ENCODE data around the gene LSM4. TPM values are rescaled to one million over a fixed set of nuclear protein-coding genes. Genes with fewer than 3 reads are reported as not detected.
A peak's percentile ranks its signal among the peaks of the same experiment; 100 is the strongest.

Gene LSM4
- total RNA-seq, 2 experiments from 2014 or later = 40.2 to 47.4 TPM

GRCh38 chr19:18287836-18288772, 34.8 kb downstream of the LSM4 start:
- intact Hi-C loops (cut with DNase I, micrococcal nuclease) = no loop called here
- Mint-ChIP-seq H3K36me3 (ENCODE audit: low read depth) (no peaks in the 10 kb centered on the region), H3K27me3 (no peaks in the 10 kb centered on the region), H3K4me3 (no peak overlapping the region), H3K4me1 (ENCODE audit: low read depth) (peaks cover 57% of the 10 kb centered on the region), H3K27ac (no peak overlapping the region), H3K9me3 (no peaks in the 10 kb centered on the region)
- ChIA-PET POLR2A (interaction anchor here (6.6 to 18.2 kb wide), 2 partner anchors 7 to 28 kb away, joined by 327 to 761 read pairs; partner anchors contain the start of genes JUND and LSM4), CTCF (interaction anchor here (2.8 kb wide), 1 partner anchor 9 kb away, joined by 18 read pairs; no protein-coding TSS in a partner anchor)
- no peak for TF ChIP-seq CTCF (IDR thresholded peaks at IDR 0.05)
- no peak overlapping the region for H3K4me3 ChIP-seq (ENCODE audit: low read length)
- no peak for ATAC-seq (ENCODE audit: poor library complexity)
- no peak for DNase-seq
- H3K27me3 ChIP-seq (ENCODE audit: control insufficient read depth in 1 of 2, insufficient read depth in 2 of 2, low read length in 2 of 2) = no peaks in the 10 kb centered on the region
- H3K9me3 ChIP-seq (ENCODE audit: control insufficient read depth in 1 of 2, insufficient read depth in 1 of 2, low read length in 2 of 2) = no peaks in the 10 kb centered on the region
- H3K4me1 ChIP-seq (ENCODE audit: insufficient read depth, low read length) = peaks cover 66% of the 10 kb centered on the region
- H3K27ac ChIP-seq (ENCODE audit: low read depth in 1 of 2, low read length in 2 of 2) = no peak overlapping the region
- H3K36me3 ChIP-seq (ENCODE audit: insufficient read depth, low read length) = no peaks in the 10 kb centered on the region

- Mint-ChIP-seq H3K4me3 (no peak overlapping the region), H3K9me3 (no peaks in the 10 kb centered on the region), H3K4me1 (ENCODE audit: low read depth) (peaks cover 63% of the 10 kb centered on the region), H3K36me3 (ENCODE audit: low read depth) (no peaks in the 10 kb centered on the region), H3K27ac (peak overlapping the region; percentile 84), H3K27me3 (no peaks in the 10 kb centered on the region)
- ChIA-PET POLR2A (interaction anchor here (1.6 to 18.2 kb wide), 2 partner anchors 18 to 29 kb away, joined by 6 to 761 read pairs; partner anchors contain the start of gene LSM4), CTCF (no interaction called here)
- no peaks in the 10 kb centered on the region for H3K9me3 ChIP-seq (ENCODE audit: control insufficient read depth in 1 of 2, insufficient read depth in 1 of 2, low read length in 2 of 2)
- no peak for ATAC-seq (ENCODE audit: poor library complexity)
- H3K27ac ChIP-seq (ENCODE audit: low read depth in 1 of 2, low read length in 2 of 2) = no peak overlapping the region
- H3K4me1 ChIP-seq (ENCODE audit: insufficient read depth, low read length) = peaks cover 67% of the 10 kb centered on the region
- no peaks in the 10 kb centered on the region for H3K36me3 ChIP-seq (ENCODE audit: insufficient read depth, low read length)
- TF ChIP-seq CTCF (IDR thresholded peaks at IDR 0.05) = no peak
- no peak for DNase-seq
- no peaks in the 10 kb centered on the region for H3K27me3 ChIP-seq (ENCODE audit: control insufficient read depth in 1 of 2, insufficient read depth in 2 of 2, low read length in 2 of 2)
- intact Hi-C loops (cut with DNase I, micrococcal nuclease) = no loop called here
- H3K4me3 ChIP-seq (ENCODE audit: low read length) = no peak overlapping the region
These were observed 35.8 kb downstream of the LSM4 start for GRCh38 chr19:18286973-18287635.

GRCh38 chr19:18284712-18285360, 38.0 kb downstream of the LSM4 start:
- peaks cover 1% of the 10 kb centered on the region for H3K27me3 Mint-ChIP-seq
- Histone ChIP-seq H3K4me3 (ENCODE audit: low read length) (no peak overlapping the region), H3K27ac (ENCODE audit: low read depth in 1 of 2, low read length in 2 of 2) (peak overlapping the region; percentile 57 to 61), H3K36me3 (ENCODE audit: insufficient read depth, low read length) (no peaks in the 10 kb centered on the region), H3K27me3 (ENCODE audit: control insufficient read depth in 1 of 2, insufficient read depth in 2 of 2, low read length in 2 of 2) (no peaks in the 10 kb centered on the region), H3K9me3 (ENCODE audit: control insufficient read depth in 1 of 2, insufficient read depth in 1 of 2, low read length in 2 of 2) (no peaks in the 10 kb centered on the region), H3K4me1 (ENCODE audit: insufficient read depth, low read length) (peaks cover 46% of the 10 kb centered on the region)
- ChIA-PET CTCF (no interaction called here), POLR2A (interaction anchor here (1.7 to 18.2 kb wide), 2 partner anchors 20 to 32 kb away, joined by 9 to 761 read pairs; partner anchors contain the start of gene LSM4)
- intact Hi-C loops (cut with DNase I, micrococcal nuclease) = no loop called here
- no peak for TF ChIP-seq CTCF (IDR thresholded peaks at IDR 0.05)
- H3K9me3 Mint-ChIP-seq = no peaks in the 10 kb centered on the region
- DNase-seq (peak in 3 of 14 experiments; percentile 46 to 61 (median 53)), ATAC-seq (ENCODE audit: poor library complexity) (no peak)
- peaks cover 47% of the 10 kb centered on the region for H3K4me1 Mint-ChIP-seq (ENCODE audit: low read depth)
- peaks cover 8% of the 10 kb centered on the region for H3K36me3 Mint-ChIP-seq (ENCODE audit: low read depth)
- peak overlapping the region; percentile 84 for H3K27ac Mint-ChIP-seq
- H3K4me3 Mint-ChIP-seq = peak overlapping the region; percentile 78

All from CD4-positive, alpha-beta T cell (primary cell).